ENCODE measurements around the gene HDHD5.

GRCh38 chr22:17201285-17201945 is 42.3 kb upstream of the HDHD5 start:
- no peak for TF ChIP-seq CTCF (IDR thresholded peaks at IDR 0.05)
- no peak for TF ChIP-seq POLR2A (IDR thresholded peaks at IDR 0.05)
